Frontal cortex (tissue), 4 donors: ENCODE data around the gene PIGA. TPM values are rescaled to one million over a fixed set of nuclear protein-coding genes. Genes with fewer than 3 reads are reported as not detected.
A peak's percentile ranks its signal among the peaks of the same experiment; 100 is the strongest.
"Not testable (repeated sequence)": the region's sequence is repeated elsewhere in the genome, so short reads cannot be mapped to it uniquely, and the experiment has no call there.

Experiments
- DNase-seq, 2 donors: peaks; one replicate each; pipeline ENCODE4 v3.0.0; 2012; ENCODE audit warnings: low spot score in 2 of 2
- FAIRE-seq: peaks from 2 replicates; lab custom pipeline; 2012; peaks lifted over from hg19 to GRCh38; lab: Jason Lieb, UNC
- total RNA-seq: library from RNA; depleted of rRNA; stranded (reverse); fragments of >200 nt; gene quantifications from one replicate; pipeline ENCODE4 v1.2.3, GENCODE V29; 2014
- donor health status: control.
- donor health status: control.
- donor health status: control.

PIGA gene
- total RNA-seq, 1 donor from 2014 or later = 16.7 TPM

GRCh38 chrX:15322072-15322471 lies 13.3 kb downstream of the PIGA start:
- no peak for FAIRE-seq
- DNase-seq = no peak

DNA sequence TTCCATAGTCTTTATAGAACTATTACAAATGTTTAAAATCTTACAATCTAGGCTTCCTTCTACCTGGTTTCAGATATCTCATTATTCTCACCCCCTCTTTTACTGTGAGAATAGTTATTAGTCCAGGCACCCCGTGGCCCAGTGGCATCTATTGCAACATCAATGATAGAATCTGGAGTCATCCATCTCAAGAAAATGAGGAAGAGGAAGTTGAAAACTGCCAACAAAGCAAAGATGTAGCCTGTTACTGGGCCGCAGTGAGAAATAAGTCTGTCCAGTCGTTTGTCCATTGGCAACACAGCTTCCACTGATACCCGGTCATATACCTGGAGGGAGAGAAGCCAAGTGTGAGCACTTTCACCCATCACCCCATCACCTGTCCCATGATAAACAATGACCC lies 13.9 kb downstream of the PIGA start:
- no peak for DNase-seq
- no peak for FAIRE-seq

GRCh38 chrX:15320297-15320696 lies 15.0 kb downstream of the PIGA start:
- no peak for DNase-seq
- FAIRE-seq = no peak

- DNase-seq = no peak
- FAIRE-seq = peak; percentile 36
Measured at GRCh38 chrX:15319075-15319474, 16.2 kb downstream of the PIGA start.

DNA sequence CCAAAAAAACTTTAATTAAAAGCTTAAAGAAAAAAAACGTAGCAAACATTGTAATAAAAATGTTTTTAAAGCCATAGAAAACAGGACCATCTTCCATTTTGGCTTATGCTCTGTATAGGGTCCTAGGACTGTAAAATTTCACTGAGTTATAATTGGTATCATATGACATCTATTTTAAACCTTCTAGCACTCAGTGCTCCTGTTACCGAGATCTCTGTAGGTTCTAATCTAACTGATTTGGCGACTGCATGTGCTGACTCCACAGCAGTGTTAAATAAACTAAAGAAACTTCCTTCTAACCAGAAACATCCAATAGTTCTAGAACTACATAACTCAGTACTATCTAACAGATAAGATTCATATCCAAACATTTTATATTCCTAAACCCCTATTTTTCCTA lies 19.8 kb downstream of the PIGA start, which contains the start of gene ASB11:
Gene ASB11 (minus strand): TSS at position 132 of the 400 bp plus-strand sequence. CDS start 35 bp downstream, at position 97.
- no peak for FAIRE-seq
- no peak for DNase-seq

- FAIRE-seq (no peak), DNase-seq (no peak)
Measured at GRCh38 chrX:15314472-15314871, 20.9 kb downstream of the PIGA start.

DNA sequence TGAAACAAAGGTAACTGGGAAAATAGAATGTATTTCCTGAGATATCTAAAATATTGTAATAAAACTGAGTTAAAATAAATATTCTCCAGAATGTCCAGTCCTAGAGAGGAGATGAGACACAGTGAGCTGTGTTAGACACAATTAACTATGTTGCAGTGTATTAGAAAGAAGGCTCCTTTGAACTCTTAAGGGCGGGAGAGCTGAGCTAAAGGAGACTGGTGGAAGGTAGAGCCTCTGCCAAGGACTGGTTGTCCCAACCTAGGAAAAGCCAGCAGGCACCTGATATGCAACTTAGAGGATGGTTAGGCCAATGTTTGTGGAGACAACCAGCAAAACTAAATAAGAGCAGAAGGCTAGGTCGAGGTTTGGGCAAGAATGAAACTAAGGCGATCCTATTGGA lies 24.2 kb downstream of the PIGA start:
- FAIRE-seq = no peak

DNA sequence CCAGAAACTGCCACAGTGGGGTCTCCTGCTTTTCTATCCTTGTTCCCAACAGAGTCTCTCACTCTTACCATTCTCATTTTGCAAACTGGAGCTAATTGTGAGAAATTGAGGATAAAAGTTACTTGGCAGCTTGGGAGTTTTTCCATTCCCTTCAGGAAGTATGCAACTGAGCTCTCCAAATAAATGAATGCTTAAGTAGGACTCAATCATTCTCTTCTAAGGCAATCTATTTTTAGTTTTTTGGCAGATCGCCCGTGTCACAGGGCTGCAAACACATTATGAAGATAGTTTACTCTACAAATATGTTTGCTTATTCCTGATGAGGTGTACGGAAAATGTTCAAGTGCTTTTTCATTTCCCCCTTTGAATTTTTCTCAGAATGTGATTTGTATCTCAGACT lies 25.2 kb downstream of the PIGA start:
- DNase-seq (peak in 1 of 2 donors; percentile 14), FAIRE-seq (no peak)

More for the DNA sequence above, 24.2 kb downstream of the PIGA start:
- no peak for DNase-seq

GRCh38 chrX:15305899-15306298 lies 29.4 kb downstream of the PIGA start:
- DNase-seq, FAIRE-seq: not testable (repeated sequence)

DNA sequence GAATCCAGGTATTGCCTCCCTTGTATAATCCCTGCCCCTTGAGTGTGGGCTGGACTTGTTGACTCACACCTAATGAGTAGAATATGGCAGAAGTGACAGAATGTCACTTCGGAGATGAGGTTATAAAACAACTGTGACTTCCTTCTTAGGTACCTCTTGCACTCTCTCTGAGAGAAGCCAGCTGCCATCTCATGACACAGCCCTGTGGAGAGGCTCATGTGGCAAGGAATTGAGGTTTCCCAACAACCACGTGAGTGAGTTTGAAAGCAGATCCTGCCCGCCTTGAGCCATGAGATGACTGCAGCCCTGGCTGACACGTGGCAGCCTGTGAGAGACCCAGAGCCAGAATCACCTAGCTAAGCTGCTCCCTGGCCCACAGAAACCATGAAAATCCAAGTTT lies 33.4 kb downstream of the PIGA start:
- FAIRE-seq (no peak), DNase-seq (no peak)

DNA sequence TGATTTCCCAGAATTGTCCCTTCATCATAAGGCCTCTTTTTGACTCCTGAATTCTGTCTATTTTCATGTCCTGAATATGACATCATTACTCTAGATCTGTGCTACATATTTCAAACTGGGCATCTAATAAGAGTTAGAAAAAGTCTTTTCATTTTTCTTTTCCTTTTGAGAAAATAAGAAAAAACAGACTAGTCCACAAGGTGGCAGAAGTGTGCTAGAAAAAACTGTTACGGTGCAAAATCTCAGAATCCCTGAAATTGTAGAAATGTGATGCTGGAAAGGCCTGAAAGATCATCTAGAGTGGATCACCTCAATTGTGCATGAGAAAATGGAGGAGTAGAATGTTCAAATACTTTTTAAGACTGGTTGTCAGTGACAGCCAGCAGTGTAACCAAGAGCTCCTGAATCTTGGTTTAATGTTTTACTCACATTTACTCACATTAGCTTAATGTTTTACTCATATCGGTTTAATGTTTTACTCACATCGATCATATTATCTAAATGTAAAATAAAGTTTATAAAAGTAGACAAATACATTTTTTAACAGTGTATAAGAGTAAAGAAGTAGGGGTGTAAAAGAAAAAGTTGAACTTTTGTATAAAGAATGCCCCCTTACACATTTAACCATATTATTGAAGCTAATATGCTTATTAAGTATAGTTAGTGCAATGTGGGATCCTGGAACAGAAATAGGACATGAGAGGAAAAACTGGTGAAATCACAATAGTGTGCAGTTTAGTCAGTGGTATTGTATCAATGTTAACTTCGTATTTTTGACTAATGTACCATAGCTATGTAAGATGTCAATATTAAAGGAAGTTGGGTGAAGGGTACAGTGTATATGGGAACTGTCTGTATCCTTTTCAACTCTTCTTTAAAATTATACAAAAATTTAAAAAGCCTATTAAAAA lies 35.1 kb downstream of the PIGA start:
- FAIRE-seq (peak; percentile 79), DNase-seq (peak; percentile 13 to 37)

DNA sequence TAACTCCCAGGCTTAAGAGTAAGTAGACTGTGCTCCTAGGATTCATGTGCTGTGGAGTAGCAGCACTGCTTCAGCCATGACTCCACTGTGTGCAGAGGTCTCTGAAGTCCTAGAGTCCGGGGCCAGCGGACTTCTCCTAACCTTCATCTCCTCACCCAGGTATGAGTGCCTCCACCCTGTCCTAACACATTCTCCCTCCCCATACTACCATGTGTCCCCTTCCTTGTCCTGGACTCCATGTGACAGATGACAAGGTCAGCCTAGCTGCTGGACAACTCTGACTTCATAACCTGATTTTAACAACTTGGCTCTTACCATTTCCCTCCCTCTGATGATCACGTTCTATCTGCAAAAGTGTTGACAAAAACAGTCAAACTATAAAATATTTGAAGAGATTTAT lies 36.5 kb downstream of the PIGA start:
- FAIRE-seq (no peak), DNase-seq (no peak)

DNA sequence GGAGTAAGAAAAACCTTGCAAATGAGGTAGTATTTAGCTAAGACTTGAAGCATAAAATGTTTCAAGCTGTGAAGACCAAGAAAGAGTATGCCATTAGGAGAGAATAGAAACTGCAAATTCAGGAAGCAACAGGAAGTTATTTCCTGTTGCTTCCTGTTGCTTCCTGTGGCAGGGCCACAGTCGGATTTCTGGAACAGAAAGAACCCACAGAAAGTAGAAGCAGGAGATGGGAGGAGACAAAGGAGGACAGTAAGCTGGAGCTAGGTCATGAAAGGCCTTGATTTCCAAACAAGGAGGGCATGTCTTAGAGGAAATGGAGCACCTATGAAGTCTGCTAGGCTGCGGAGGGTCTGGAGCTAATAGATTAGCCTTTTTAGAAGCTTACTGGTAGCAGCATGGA lies 37.1 kb downstream of the PIGA start:
- DNase-seq = no peak
- no peak for FAIRE-seq

GRCh38 chrX:15293451-15293850 lies 41.9 kb downstream of the PIGA start:
- no peak for FAIRE-seq
- no peak for DNase-seq

DNA sequence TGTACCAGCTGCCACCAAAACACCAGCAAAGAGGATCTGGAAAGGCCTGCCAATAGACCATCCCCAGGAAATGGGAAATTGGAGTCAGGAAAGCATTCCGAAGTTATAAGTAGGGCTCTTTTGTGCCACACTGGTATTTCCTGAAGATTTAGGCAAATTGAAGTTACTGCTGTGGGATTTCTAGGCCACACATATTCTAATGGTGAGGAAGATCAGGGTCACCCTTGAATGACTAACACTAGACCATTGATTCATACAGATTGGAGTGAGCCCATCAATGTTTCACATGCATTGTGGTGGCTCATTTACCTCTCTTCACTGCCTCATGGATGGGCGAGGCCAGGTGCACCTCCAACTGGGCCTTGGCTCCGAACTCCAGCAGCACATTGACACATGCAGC lies 42.5 kb downstream of the PIGA start:
- no peak for DNase-seq
- FAIRE-seq = no peak

DNA sequence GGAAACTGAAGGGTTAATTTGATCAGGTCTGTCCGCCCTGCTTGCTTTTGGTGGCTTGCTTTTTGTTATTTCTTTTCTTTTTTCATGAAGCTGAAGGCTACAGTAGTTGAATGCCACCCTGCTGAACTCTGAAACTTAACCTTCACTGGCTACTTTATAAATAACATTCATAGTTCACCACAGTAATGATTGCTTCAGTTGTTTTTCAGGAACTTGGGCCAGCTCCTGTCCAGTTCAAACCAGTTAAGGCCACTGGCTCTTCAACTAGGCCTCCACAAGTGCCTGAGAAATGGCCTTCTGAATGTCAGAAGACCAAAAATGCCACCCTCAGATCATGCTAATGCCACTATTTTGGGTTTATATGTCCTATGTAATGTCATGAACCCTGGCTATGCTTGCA lies 57.7 kb downstream of the PIGA start:
- FAIRE-seq (no peak), DNase-seq (no peak)

DNA sequence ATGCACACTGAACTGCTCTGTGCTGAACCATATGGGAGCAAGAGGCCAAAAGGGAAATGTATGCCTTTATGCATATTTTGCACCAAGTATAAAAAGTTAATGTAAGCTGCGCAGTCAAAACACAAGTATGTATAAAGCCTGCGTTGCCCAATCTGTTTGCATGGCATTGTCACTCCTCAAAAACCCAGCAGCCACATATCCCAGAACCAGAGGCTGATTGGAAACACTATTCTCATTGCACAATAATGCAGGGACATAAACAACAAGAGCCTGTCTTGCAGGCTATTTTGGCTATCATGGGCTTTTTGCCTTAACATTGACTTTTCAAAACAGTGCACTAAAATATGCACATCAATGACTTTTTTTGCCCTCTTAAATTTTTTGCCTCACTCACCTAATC lies 60.4 kb downstream of the PIGA start:
- no peak for FAIRE-seq
- DNase-seq = no peak

DNA sequence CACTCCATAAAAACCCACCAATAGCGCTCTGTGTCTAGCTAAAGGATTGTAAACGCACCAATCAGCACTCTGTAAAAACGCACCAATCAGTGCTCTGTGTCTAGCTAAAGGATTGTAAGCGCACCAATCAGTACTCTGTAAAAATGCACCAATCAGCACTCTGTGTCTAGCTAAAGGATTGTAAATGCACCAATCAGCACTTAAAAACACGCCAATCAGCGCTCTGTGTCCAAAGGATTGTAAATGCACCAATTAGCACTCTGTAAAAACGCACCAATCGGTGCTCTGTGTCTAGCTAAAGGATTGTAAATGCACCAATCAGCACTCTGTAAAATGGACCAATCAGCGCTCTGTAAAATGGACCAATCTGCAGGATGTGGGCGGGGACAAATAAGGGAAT lies 62.0 kb downstream of the PIGA start:
- not testable (repeated sequence) for DNase-seq, FAIRE-seq

DNA sequence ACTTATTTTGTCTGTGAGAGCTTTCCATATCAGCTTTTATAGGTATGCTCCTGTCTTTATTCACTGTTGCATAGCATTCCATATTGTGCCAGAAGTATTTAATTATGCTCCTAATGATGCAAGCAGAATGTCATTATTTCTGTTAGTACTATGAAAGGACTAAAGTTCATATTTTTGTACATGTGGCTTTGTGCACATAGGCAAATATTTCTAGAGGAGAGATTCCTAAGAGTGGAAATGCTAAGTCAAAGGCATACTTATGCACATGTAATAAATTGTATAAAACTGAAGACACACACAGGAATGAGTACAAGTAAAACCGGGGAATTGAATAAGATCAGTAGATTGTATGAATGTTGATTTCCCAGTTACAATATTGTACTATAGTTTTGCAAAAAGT lies 63.6 kb downstream of the PIGA start:
- no peak for FAIRE-seq
- no peak for DNase-seq

DNA sequence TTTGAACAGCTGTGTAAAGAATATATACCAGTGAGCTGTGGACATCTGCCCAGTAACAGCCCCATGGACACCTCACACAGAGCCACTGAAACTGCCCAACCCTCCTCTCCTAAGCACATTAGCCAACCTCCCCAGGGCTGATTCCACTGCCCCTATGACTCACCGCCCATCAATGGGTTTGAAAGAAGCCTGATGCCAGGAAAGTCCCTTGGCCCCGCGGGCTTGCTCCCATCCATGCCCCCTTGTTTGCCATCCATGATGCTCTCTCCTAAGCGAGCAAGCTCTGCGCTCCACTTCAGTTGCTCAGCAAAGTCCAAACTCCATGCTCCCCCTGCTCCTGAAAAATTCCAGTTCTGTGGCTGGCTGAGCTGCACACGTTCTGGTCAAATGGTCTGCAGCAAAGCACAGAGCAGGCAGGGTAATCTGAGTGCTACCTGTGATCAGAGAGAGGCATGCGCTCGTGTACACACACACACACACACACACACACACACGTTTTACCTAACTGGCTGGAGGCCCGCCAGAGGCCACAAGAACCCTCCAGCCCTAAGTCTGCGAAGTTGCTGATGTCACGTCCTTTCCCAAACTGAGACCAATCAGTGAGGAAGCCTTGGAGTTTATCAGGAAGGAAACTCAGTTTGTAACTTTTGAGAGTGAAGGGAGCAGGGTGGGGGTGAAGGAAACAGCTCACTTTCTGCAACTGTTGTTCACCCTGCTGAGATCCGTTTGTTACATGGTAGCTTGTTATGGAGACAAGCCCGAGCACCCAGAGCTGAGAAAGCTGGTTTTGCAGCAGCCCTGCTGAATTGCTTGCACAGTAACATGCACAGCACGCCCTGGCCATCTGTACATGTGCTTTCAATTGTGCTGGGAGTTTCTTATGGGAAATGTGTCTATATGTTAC lies 65.5 kb downstream of the PIGA start, which contains the start of gene ASB9:
Gene ASB9 (minus strand): TSS at position 466 of the 904 bp plus-strand sequence. CDS start 209 bp downstream, at position 257.
- FAIRE-seq (no peak), DNase-seq (peak in 1 of 2 donors; percentile 4)
